HG02870 (cell line): ENCODE data around the gene EVL.

Experiments used
- ATAC-seq: cut with Tn5 transposase; IDR thresholded peaks from one replicate; pipeline ENCODE4 v1.9.1; 2021; ENCODE audit warnings: mild to moderate bottlenecking, moderate library complexity; ENCODE audit not compliant: unreplicated experiment

The EVL gene

GRCh38 chr14:100037353-100037752, 27.9 kb upstream of the EVL start:
- ATAC-seq, result no peak

DNA sequence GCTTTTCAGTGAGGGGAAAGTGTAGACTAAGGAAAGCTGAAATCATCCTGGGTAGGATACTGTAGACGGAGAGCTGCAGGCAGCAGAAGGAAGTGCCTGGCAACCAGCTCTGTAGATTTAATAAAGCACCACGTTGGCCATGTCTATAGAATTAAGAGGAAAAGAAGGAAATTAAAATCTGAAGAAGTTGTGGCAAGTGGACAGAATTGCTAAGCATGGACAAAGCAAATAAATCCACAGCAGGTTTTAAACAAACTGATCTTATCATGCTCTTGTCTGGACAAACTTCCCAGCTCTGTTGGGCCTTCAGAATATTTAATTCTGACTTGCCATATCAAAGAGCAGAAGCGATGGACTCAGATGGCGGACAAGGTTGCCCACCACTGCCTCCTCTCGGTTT, 27.2 kb upstream of the EVL start:
- ATAC-seq, result no peak

DNA sequence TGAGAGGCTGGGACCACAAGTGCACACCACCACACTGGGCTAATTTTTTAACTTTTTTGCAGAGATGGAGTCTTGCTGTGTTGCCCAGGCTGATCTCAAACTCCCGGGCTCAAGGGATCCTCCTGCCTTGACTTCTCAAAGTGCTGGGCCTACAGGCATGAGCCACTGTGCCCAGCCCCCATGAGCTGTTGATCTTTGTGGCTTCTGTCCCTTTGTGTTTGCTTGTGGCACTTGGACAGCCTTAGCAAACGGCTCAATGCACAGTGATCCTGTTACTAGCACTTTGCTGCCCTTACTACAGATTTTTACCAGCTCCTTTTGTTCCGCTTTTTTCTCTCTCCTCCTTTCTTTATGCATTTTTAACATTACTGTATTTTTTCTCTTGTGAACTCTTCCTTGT, 25.3 kb upstream of the EVL start:
- no peak for ATAC-seq

GRCh38 chr14:100041271-100041670, 24.0 kb upstream of the EVL start:
- no peak for ATAC-seq

GRCh38 chr14:100042286-100042685, 22.9 kb upstream of the EVL start:
- no peak for ATAC-seq

- ATAC-seq, result no peak
Measured at GRCh38 chr14:100045642-100046344, 19.4 kb upstream of the EVL start.

DNA sequence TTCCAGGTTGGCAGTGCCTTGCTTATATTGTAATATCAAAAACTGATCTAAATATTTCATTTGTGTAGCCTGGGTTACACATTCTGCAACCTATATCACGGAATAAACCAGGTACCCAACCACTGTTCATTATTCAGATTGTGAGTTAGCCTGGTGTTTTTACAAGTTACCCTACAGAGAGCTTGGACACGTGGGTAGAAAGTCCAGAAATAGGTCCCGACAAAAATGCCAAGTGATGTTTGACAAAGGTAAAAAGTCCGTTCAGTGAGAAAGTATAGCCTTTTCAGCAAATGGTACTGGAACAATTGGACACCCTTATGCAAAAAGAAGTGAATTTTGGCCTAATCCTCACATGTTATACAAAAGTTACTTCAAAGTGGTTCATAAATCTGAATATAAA, 17.6 kb upstream of the EVL start:
- no peak for ATAC-seq

DNA sequence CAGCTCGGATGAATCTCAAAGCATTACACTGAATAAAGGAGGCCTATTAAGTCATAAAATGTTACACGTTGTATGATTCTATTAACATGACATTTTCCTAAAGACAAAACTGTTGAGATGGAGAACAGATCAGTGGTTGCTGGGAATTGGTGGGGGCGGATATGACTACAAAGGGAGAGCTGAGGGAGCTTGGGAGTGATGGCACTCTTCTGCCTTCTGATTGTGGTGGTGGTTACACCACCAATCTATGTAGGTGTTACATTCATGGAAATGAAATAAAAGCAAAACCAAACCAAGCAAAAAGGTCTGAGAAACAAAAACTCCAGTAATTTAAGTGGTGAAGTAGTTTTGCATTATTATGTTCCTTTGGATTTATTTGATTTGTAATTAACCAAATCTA, 16.4 kb upstream of the EVL start:
- ATAC-seq, result no peak

DNA sequence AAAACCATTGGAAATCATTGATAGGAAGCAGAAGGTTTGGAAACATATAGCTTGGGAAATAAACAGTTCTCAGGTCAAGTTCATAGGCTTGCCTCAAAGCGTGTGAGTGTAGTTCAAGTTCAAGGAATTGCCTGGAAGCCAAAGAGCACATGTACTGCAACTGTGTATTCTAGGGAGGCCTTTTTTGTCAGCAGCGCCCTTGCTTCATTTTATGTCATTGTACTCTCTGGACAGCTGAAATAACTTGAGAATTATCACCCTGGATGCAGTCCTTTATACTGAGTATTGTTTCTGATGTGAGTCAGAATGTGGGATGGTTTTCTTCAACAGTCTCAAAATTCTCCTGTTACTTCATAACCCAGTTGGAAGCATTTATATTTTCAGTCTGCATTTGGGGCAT, 16.0 kb upstream of the EVL start:
- ATAC-seq, result no peak

DNA sequence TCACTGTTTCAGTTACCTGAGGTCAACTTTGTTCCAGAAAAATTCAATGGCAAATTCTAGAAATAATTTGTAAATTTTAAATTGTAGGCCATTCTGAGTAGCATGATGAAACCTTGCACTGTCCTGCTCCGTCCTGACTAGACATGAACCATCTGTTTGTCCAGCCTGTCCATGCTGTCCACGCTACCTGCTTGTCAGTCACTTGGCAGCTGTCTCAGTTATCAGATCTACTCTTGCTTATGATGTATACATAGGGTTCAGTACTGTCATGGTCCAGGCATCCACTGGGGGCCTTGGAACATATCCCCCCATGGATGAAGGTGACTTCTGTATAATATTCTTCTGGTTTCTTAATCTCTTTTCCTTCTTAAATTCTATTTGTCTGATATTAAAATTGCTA, 14.1 kb upstream of the EVL start:
- no peak for ATAC-seq

DNA sequence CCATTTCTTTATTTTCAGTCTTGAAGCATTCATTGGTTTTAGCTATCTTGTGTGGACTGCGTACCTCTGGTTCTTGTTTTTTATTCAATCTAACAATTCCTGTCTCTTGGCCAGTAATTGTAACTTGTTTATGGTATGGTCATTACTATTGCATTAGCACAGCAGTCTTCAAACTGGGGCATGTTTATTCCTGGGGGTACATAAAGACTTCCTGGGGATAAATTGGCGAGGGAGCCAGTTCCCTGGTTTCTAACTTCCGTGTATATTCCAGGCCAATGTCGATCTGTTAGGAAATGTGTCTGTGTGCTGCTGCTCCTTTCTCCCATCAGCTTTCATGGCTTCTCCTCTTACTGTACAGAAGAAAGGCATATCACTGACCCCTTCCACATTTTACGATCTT, 13.7 kb upstream of the EVL start:
- no peak for ATAC-seq

- ATAC-seq, result no peak
Measured at GRCh38 chr14:100052819-100053218, 12.4 kb upstream of the EVL start.

DNA sequence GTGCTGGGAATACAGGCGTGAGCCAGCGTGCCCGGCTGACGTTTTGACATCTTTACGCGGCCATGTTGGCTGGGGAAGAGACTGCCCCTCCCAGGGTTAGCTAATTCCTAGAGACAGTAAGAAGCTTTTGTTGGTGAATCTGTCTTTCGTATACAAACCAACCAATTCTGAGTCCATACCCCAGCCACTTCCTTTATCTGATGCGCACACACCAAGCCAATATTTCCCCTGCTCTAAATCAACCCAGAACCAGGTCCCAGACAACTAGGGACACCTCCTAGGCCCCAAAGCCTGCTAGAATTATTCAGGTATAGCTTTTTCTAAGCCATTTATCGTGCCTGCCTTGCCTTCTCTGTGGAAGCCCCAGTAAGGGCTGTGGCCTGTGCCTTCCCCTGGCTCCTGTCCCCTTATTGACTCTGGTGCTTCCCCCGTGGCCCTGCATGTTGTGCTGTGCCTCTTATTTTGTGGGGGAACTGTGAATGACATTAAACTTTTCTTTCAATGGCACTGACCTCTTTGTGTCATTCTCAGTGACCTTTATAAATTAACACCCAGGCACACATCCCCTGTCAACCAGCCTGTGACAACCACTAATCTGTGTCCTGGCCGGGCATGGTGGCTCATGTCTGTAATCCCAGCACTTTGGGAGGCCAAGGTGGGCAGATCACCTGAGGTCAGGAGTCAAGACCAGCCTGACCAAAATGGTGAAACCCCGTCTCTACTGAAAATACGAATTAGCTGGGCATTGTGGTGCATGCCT, 10.7 kb upstream of the EVL start:
- ATAC-seq, result no peak

DNA sequence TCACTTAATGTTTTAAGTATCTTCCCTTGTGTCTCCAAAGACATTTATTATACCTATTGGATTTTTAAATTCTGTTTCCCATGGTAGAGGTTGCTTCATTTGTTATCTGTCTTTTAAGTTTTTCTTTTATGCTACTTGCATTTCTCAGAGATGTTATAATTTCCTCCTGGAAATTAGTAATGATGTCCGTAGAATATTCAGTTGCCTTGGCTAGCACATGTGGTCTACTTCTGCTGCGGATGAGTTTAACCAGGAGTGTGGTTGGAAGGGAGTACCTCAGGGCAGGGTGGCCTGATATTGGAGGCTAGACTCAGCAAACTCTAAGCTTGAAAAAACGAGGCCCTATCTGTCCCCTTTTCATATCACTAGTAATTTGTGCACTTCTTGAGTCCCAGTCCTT, 8.8 kb upstream of the EVL start:
- ATAC-seq, result no peak

- ATAC-seq, result no peak
Measured at GRCh38 chr14:100056964-100057795, 8.0 kb upstream of the EVL start.

DNA sequence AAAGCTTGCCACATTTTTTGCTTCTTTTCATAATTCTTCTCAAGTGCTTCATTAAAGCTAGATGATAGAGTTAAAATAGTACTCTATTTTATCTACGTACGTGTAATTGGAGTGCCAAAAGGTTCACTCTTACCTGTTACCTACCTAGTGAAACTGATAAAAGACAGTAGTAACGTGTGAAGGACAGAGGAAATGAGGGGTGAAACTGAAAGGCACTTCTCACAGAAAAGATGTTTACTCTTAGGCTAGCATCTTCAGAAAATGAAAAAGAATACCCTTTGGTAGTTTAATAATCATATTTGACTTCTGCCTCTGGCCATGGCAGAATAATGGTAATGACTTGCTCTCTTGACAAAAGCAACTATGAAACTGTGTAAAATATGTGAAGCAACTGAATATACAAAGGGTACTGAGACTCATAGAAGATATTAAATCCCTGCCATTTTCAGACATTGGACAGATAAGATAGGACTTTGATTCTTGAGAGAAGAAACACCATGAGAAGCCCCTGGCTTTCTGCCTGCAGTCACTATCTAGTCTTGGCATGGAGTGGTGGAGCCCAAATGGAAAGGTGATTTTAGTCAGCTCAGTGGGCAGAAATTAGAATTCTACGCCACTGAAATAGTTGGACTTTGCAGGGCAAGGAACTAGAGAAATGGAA, 6.3 kb upstream of the EVL start:
- peak; percentile 75 for ATAC-seq

GRCh38 chr14:100059438-100059781, 5.8 kb upstream of the EVL start:
- ATAC-seq, result no peak

DNA sequence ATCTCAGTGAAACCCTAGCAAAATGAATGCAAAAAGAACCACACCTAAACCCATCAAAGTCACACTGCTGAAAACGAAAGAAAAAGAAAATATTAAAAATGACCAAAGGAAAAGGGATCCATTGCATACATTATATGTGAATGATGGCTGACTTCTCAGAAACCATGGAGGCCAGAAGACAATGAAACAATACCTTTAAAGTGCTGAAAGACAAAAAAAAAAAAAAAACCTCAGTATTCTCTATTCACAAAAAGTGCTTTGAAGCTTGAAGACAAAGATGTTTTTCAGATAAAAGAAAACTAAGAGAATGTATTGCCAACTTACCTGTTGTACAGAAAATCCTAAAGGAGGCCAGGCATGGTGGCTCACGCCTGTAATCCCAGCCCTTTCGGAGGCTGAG, 4.5 kb upstream of the EVL start:
- ATAC-seq, result no peak

- ATAC-seq, result no peak
Measured at GRCh38 chr14:100062590-100062989, 2.6 kb upstream of the EVL start.

GRCh38 chr14:100063314-100063941, 1.8 kb upstream of the EVL start:
- no peak for ATAC-seq
